ENCODE results near the gene ATAD3B.

ATAD3B gene

GRCh38 chr1:1435911-1436629 lies 35.5 kb upstream of the ATAD3B start:
- TF ChIP-seq, protein P1, sequence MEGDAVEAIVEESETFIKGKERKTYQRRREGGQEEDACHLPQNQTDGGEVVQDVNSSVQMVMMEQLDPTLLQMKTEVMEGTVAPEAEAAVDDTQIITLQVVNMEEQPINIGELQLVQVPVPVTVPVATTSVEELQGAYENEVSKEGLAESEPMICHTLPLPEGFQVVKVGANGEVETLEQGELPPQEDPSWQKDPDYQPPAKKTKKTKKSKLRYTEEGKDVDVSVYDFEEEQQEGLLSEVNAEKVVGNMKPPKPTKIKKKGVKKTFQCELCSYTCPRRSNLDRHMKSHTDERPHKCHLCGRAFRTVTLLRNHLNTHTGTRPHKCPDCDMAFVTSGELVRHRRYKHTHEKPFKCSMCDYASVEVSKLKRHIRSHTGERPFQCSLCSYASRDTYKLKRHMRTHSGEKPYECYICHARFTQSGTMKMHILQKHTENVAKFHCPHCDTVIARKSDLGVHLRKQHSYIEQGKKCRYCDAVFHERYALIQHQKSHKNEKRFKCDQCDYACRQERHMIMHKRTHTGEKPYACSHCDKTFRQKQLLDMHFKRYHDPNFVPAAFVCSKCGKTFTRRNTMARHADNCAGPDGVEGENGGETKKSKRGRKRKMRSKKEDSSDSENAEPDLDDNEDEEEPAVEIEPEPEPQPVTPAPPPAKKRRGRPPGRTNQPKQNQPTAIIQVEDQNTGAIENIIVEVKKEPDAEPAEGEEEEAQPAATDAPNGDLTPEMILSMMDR (IDR thresholded peaks at IDR 0.05): no peak

- TF ChIP-seq, protein P1 (IDR thresholded peaks at IDR 0.05): no peak
Observed at GRCh38 chr1:1436630-1437032, 34.9 kb upstream of the ATAD3B start.

GRCh38 chr1:1437033-1437903 lies 34.3 kb upstream of the ATAD3B start:
- TF ChIP-seq, protein P1 (IDR thresholded peaks at IDR 0.05): no peak

GRCh38 chr1:1437904-1438376 lies 33.6 kb upstream of the ATAD3B start:
- TF ChIP-seq, protein P1 (IDR thresholded peaks at IDR 0.05): no peak

DNA sequence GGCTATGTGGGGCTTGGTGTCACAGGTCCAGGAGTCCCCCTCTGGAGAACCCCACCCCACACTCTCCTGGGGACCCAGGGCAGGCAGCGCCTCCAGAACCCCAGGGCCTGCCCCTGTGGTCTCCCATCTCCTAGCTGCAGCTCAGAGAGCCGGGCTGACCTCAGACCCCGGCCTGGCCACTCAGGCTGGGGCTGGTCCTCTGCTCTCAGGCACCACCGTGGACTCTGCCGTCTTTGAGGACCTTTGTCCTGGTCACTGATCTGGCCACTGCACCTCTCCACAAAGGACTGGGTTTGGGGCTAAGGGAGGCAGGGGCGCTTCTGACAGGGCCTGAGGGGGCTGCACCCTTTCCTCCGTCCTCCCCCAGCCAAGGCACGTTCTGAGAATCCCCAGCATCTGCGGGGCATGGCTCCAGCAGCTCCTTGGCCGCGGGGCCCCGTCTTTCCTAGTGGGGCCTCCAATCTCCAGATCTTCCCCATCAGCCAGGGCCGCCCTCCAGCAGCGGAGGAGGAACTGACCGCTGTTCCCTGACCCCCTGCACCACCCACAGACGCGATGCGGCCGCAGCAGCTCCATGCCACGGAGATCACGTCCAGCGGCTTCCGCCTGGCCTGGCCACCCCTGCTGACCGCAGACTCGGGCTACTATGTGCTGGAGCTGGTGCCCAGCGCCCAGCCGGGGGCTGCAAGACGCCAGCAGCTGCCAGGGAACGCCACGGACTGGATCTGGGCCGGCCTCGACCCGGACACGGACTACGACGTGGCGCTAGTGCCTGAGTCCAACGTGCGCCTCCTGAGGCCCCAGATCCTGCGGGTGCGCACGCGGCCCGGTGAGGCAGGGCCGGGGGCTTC lies 32.8 kb upstream of the ATAD3B start:
- TF ChIP-seq, protein P1 (IDR thresholded peaks at IDR 0.05): no peak

- TF ChIP-seq, protein P1 (IDR thresholded peaks at IDR 0.05): no peak
Observed at GRCh38 chr1:1439546-1440261, 31.9 kb upstream of the ATAD3B start.
